Right lobe of liver (tissue), 6 donors: ENCODE results near the gene PHTF2. TPM values are rescaled to one million over a fixed set of nuclear protein-coding genes. Genes with fewer than 3 reads are reported as not detected.
"Not testable (repeated sequence)": the region's sequence is repeated elsewhere in the genome, so short reads cannot be mapped to it uniquely, and the experiment has no call there.

Experiments used
- ATAC-seq, 4 donors: fragments of 200-7000 bp; cut with Tn5 transposase; one replicate each; pipeline ENCODE4 v1.9.1; 2020; ENCODE audit warnings: mild to moderate bottlenecking in 4 of 4, moderate library complexity in 4 of 4
- DNase-seq, 3 donors: peaks; one replicate each; pipeline ENCODE4 v3.0.0-alpha.2; 2020
- H3K27ac ChIP-seq, 3 donors: fragments of 200-600 bp; one replicate each; pipeline ENCODE4 v1.8.0; 2022
- H3K27me3 ChIP-seq, 2 donors: fragments of 200-600 bp; one replicate each; pipeline ENCODE4 v1.8.0; 2022
- H3K36me3 ChIP-seq, 4 donors: fragments of 200-600 bp; sonication (generic) in 1 of 4; one replicate each; pipeline versions ENCODE4 v1.5.1 to v1.8.0; 2017 to 2022; ENCODE audit warnings: control low read depth in 1 of 4
- H3K4me1 ChIP-seq, 4 donors: fragments of 200-600 bp; sonication (generic) in 1 of 4; one replicate each; pipeline versions ENCODE4 v1.5.1 to v1.8.0; 2017 to 2022; ENCODE audit warnings: control low read depth in 1 of 4
- H3K4me3 ChIP-seq, 3 donors: fragments of 200-600 bp; one replicate each; pipeline ENCODE4 v1.8.0; 2022
- H3K9me3 ChIP-seq, 4 donors: fragments of 200-600 bp; sonication (generic) in 1 of 4; one replicate each; pipeline versions ENCODE4 v1.5.1 to v1.8.0; 2017 to 2022; ENCODE audit warnings: control low read depth in 1 of 4
- POLR2A ChIP-seq: fragments of 450-650 bp; IDR thresholded peaks from one replicate; pipeline ENCODE4 v1.6.1; 2017; ENCODE audit warnings: antibody characterized with exemption, mild to moderate bottlenecking
- WGBS: methylation state at CpG from one replicate; pipeline ENCODE4 v1.1.6; 2018; ENCODE audit warnings: low coverage, low lambda C conversion rate; ENCODE audit not compliant: insufficient coverage; ENCODE audit errors: missing lambda C conversion rate; 5-methylcytosine and 5-hydroxymethylcytosine counted together
- intact Hi-C, 2 donors: fragments of 100-400 bp; cut with DNase I; formaldehyde crosslinking; loops; one replicate each; pipeline versions ENCODE4 v1.11.2 to v1.14.1; 2022
- total RNA-seq, 6 experiments: library from RNA; depleted of rRNA in 2 of 6; stranded (reverse); fragments of >200 nt in 2 of 6; fragmentation: NEBNext Ultra II Directional in 3 of 6; extraction: Animal tissue kit (Norgen Biotek cat#: 25700) in 3 of 6; gene quantifications; one replicate each; pipeline versions ENCODE4 v1.1.0 to v1.2.4, GENCODE V29; 2016 to 2023
- TF ChIP-seq, protein P1 (sequence below), 4 donors: fragments of 200-600 bp in 3 of 4; fragments of 450-650 bp in 1 of 4; IDR thresholded peaks; one replicate each; pipeline versions ENCODE4 v1.5.1 to v1.8.0; 2016 to 2022; ENCODE audit warnings: antibody characterized with exemption in 4 of 4, mild to moderate bottlenecking in 2 of 4
- donor health status: DM: no; HTN: yes; CAD: no.
- donor health status: DM: no; HTN: no; CAD: no.
- donor health status: DM: no; HTN: no; CAD: no.
- donor health status: DM: no; HTN: yes; CAD: no.
- donor health status: DM: no; HTN: yes; CAD: no.

Gene PHTF2
- total RNA-seq, 6 experiments from 2014 or later = 2.4 to 6.8 (median 5.5) TPM

DNA sequence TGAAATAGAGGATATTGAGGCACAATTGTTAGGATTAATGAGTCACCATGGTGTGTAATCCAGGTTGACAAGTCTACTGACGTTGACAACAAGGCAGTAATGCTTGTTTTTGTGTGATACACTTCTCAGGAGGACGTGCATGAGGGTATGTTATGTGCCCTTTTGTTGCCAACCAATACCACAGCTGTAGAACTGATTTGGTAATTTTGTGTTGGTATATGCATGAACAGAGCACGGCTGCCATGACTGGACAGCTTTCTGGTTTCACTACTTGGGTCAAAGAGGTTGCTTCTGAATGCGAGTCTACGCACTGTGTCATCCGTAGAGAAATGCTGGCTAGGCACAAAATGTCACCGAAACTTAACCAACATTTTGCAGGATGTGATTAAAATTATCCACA is 32.9 kb downstream of the PHTF2 start:
- intact Hi-C loops = no loop called here
- WGBS = 89% methylated on average over 6 of the region's 7 CpGs
- ATAC-seq = no peak
- DNase-seq = no peak
- no peak for TF ChIP-seq POLR2A
- TF ChIP-seq, protein P1, sequence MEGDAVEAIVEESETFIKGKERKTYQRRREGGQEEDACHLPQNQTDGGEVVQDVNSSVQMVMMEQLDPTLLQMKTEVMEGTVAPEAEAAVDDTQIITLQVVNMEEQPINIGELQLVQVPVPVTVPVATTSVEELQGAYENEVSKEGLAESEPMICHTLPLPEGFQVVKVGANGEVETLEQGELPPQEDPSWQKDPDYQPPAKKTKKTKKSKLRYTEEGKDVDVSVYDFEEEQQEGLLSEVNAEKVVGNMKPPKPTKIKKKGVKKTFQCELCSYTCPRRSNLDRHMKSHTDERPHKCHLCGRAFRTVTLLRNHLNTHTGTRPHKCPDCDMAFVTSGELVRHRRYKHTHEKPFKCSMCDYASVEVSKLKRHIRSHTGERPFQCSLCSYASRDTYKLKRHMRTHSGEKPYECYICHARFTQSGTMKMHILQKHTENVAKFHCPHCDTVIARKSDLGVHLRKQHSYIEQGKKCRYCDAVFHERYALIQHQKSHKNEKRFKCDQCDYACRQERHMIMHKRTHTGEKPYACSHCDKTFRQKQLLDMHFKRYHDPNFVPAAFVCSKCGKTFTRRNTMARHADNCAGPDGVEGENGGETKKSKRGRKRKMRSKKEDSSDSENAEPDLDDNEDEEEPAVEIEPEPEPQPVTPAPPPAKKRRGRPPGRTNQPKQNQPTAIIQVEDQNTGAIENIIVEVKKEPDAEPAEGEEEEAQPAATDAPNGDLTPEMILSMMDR (IDR thresholded peaks at IDR 0.05) = no peak
- H3K27ac ChIP-seq = no peak overlapping the region
- no peaks in the 10 kb centered on the region for H3K9me3 ChIP-seq
- H3K4me1 ChIP-seq = no peaks in the 10 kb centered on the region
- no peaks in the 10 kb centered on the region for H3K27me3 ChIP-seq
- no peaks in the 10 kb centered on the region for H3K36me3 ChIP-seq
- H3K4me3 ChIP-seq = no peak overlapping the region

DNA sequence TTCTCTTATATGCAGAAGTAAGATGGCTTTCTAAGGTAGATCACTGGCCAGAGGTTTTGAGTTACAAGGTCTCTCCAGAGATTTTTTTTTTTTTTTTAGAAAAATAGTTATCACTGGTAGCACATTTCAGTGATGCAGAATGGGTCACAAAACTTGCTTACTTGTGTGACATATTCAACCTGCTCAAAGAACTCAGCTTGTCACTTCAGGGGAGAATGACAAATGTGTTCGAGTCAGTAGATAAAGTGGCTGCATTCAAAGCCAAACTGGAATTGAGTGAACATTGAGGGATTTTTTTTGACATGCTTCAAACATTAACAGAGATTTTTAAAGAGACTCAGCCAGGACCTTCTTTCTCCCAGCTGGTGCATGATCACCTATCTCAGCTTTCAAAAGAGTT is 33.4 kb downstream of the PHTF2 start:
- Histone ChIP-seq H3K4me1 (no peaks in the 10 kb centered on the region), H3K9me3 (no peaks in the 10 kb centered on the region), H3K27ac (no peak overlapping the region), H3K4me3 (no peak overlapping the region), H3K27me3 (no peaks in the 10 kb centered on the region), H3K36me3 (no peaks in the 10 kb centered on the region)
- 46% methylated on average over 1 of the region's 1 CpG for WGBS
- TF ChIP-seq, protein P1 (IDR thresholded peaks at IDR 0.05) = no peak
- TF ChIP-seq POLR2A = no peak
- ATAC-seq (no peak), DNase-seq (no peak)
- intact Hi-C loops = no loop called here

DNA sequence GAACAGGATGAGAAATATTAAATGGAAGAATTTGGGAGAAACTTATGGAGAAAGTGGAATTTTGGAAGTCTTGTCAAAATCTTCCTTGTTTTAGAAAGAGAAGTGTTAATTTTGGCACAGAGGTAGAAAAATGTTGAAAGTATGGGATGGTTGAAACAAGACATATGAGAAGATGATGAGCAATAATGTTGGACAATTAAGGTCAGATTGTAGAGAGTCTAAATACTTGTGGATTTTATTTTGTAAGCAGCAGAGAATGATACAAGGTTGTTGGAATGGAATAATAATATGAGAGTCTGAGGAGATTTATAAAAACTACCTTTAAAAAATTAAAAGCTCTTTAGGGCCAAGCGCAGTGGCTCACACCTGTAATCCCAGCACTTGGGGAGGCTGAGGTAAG is 34.6 kb downstream of the PHTF2 start:
- Histone ChIP-seq H3K36me3 (no peaks in the 10 kb centered on the region), H3K27me3 (no peaks in the 10 kb centered on the region), H3K4me3 (no peak overlapping the region), H3K9me3 (no peaks in the 10 kb centered on the region), H3K27ac (no peak overlapping the region), H3K4me1 (peaks cover 0 to 4% (median 0%) of the 10 kb centered on the region in 4 donors)
- TF ChIP-seq POLR2A = no peak
- TF ChIP-seq, protein P1 (IDR thresholded peaks at IDR 0.05) = no peak
- ATAC-seq (no peak), DNase-seq (no peak)
- 100% methylated on average over 1 of the region's 1 CpG for WGBS
- intact Hi-C loops = no loop called here

DNA sequence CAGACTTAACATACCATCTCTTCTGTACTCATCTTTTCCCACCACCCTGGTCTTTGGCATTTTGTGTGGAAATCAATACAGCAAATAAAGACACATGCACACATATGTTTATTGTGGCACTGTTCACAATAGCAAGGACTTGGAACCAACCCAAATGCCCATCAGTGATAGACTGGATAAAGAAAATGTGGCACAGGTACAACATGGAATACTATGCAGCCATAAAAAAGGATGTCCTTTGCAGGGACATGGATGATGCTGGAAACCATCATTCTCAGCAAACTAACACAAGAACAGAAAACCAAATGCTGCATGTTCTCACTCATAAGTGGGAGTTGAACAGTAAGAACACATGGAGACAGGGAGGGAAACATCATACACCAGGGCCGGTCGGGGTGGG is 37.9 kb downstream of the PHTF2 start:
- 100% methylated on average over 2 of the region's 2 CpGs for WGBS
- H3K36me3 ChIP-seq, H3K27me3 ChIP-seq, DNase-seq, intact Hi-C loops, H3K4me3 ChIP-seq, H3K27ac ChIP-seq, H3K9me3 ChIP-seq, ATAC-seq: not testable (repeated sequence)
- peaks cover 0 to 12% (median 0%) of the 10 kb centered on the region in 4 donors for H3K4me1 ChIP-seq

DNA sequence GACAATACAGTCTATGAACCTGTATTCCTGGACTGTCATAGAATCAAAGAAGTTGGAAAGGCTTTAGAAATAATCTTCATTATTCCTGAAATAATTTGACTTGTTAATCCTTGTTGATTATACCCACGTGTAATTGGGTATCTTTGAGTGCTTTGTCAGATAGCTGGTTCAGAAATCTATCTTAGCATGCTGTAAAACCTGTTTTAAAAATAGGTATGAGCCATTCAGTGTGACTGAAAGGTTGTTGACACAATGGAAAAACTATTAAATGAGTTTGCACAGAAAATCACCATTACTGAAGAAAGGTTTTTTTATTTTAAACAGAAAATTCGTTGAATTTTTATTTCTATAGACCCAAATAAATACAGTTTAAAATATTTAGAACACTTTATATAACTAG is 38.7 kb downstream of the PHTF2 start:
- ATAC-seq (no peak), DNase-seq (no peak)
- H3K36me3 ChIP-seq = no peaks in the 10 kb centered on the region
- H3K9me3 ChIP-seq = no peaks in the 10 kb centered on the region
- no peak overlapping the region for H3K4me3 ChIP-seq
- H3K27me3 ChIP-seq = no peaks in the 10 kb centered on the region
- TF ChIP-seq, protein P1 (IDR thresholded peaks at IDR 0.05) = no peak
- no peak for TF ChIP-seq POLR2A
- H3K4me1 ChIP-seq = peaks cover 0 to 12% (median 0%) of the 10 kb centered on the region in 4 donors
- no peak overlapping the region for H3K27ac ChIP-seq
- intact Hi-C loops = no loop called here
- 54% methylated on average over 2 of the region's 2 CpGs for WGBS
